HG03103 (cell line): ENCODE measurements around the gene FBLN1.
"Not testable (repeated sequence)": the region's sequence is repeated elsewhere in the genome, so short reads cannot be mapped to it uniquely, and the experiment has no call there.

Source experiments
- ATAC-seq: cut with Tn5 transposase; IDR thresholded peaks from one replicate; pipeline ENCODE4 v1.9.1; 2021; ENCODE audit warnings: low read depth; ENCODE audit not compliant: unreplicated experiment

The FBLN1 gene

DNA sequence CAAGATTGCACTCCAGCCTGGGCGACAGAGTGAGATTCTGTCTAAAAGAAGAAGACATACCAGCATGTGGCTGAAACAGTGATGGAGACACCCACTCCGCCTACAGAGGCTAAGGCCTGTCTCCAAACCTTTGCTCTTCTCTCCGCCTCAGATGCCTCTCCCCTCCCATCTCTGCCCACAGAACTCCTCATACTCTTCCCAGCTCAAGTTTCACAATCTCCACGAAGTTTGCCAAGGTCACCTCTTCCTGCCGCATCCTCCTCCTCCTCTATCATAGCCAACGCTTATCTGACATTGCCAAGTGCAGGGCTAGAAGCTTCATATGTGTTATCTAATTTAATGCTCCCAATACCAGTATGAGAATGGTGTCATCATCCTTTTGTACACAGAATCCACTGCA is 25.9 kb upstream of the FBLN1 start:
- ATAC-seq, result no peak

DNA sequence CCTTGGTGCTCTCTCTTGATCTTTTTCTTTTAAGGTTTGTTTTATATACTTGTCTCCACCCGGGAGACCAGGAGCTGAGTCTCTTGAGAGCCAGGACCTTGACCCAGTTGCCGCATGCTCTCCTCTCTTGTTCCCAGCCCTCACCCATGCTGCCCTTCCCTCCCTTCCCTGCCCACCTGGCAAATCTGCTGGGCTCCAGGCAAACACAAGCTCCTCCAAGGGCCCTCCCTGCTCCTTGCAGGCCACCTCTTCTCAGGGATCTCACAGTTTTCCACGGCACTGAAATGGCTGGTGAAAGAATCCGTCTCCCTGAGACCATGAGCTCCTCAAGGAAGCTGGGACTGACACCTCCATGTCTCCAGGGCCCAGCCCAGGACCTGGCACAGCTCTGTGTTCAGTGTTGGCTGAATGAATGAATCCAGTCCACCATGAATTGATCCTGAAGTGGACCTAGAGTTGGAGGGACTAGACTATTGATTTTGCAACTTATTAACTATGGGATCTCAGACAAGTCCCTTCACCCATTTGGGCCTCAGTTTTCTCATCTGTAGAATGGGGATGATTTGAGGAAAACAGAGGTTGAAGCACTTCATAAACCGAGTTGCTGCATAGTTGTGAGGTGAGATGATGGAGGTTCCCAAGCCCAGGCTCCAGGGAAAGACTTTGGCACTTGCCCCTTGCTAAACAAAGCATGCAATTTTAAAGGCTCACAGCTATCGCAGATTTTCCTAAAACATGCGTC is 25.1 kb upstream of the FBLN1 start:
- no peak for ATAC-seq

DNA sequence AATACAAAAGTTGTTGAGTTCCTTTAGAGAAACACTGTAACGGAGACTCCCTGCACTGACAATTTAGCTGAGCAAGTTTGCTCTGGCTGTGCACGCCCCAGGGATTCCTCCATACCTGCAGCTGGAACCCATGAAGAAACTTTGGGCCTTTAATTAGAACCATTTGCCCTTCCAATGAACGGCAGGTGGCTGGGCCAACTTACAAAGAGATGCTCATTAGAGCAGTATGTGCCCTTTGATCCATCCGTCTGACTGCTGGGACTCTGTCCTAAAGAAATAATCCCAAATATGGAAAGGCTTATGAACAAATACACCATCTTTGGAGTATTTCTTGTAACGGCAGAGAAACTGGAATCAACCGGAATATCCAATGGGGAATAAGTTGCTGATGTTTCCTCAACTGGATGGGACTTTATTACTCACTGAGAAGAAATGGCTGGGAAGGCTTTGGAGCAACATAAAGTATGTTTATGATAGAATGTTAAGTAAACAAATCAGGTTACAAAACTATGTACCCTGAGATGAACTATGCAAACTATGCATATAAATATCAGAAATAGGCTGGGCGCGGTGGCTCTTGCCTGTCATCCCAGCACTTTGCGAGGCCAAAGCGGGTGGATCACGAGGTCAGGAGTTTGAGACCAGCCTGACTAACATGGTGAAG is 24.4 kb upstream of the FBLN1 start:
- ATAC-seq, result no peak

DNA sequence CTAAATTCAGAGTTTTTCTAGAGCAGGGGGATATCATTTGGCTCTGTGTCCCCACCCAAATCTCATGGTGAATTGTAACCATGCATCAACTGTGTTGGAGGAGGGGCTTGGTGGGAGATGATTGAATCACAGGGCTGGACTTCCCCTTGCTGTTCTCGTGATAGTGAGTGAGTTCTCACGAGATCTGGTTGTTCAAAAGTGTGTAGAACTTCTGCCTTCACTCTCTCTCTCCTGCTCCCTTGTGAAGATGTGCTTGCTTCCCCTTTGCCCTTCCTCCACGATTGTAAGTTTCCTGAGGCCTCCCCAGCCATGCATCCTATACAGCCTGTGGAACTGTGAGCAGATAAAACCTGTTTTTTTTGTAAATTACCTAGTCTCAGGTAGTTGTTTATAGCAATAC is 22.0 kb upstream of the FBLN1 start:
- no peak for ATAC-seq

DNA sequence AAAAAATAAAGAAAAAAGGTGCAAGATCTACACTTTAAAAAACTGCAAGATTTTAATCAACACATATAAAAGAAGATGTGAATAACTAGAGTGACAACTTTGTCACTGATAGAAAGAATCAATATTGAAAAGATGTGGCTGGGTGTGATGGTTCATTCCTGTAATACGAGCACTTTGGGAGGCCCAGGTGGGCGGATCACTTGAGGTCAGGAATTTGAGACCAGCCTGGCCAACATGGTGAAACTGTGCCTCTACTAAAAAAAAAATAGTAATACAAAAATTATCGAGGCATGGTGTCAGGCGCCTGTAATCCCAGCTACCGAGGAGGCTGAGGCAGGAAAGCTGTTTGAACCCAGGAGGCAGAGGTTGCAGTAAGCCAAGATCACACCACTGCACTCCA is 21.0 kb upstream of the FBLN1 start:
- ATAC-seq, result no peak

DNA sequence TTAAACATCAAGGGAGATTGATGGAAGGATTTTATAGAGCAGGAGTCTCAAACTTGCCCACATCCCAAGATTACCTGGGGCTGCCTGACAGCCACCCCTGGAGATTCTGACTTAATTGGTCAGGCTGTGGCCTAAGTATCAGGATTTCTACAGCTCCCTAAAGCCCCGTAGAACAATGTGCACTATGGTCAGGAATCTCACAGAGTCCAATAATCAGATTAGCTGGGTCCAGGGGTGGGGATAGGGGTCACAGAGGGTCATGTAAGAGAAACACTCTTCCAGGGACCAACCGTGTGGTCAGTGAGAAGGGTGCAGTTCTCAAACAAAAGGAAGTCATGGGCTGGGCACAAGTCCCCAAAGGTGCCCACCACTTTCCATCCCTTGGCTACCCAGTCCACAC is 20.5 kb upstream of the FBLN1 start:
- ATAC-seq, result no peak

DNA sequence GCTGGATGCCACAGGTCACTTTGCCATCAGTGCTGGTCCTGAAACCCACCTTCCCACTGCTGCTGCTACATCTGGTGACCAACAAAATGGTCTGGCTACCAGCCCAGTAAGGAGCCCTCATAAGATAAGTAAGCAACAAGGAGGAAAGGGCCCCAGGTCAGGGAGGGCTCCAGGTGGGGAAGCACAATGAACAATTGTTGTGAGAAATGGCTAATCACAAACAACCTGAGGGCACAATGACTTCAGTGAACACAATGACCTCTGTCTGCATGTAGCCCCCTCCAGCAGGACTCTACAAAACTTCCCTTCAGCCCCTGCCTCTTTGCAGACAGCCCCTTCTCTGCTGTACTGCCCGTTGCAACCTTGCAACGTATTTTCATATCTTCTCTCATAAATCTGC is 19.4 kb upstream of the FBLN1 start:
- no peak for ATAC-seq

DNA sequence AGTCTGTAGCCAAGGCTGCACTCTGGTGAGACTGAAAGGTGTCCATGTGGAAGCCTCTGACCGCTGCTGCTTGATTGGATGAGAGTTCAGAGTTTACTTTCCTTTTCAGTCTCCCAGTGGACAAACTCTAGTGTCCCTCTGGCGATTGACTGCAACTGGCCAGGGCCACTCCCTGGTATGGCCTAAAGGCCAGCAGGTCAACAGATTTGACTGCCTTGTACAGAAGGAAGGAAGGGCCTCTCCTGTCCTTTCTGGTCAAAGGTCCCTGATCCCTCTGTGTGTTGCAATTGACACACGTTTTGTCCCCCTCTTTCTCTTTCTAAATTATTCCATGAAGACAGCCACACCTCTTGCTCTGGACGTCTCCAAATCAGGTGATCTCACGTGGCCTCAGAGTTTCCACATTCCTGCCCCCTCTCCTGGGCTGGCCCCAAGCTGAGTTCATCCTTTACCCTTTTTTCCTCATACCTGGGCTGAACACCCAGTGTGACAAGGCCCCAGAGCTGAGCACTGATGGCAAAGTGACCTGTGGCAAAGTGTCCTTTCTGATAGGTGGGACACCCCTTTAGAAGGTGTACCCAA is 18.7 kb upstream of the FBLN1 start:
- ATAC-seq, result no peak

DNA sequence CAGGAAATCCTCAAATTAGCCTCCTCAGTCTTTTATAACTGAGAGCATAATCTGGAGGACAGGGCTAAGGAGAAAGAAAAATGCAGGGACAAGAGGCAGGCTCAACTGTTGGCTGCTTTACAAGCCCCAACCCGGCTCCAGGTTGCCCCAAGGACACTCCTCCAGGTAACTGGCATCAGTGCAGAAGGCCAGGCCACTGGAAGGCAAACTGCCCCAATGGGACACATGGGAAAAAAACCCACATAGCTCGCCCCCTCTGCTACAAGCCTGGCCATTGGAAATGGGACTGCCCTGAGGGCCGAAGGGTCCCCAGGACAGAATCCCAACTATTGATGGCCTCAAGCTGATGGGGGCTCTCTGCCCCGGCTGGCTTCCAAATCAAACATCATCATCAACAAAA is 17.9 kb upstream of the FBLN1 start:
- ATAC-seq, result no peak

DNA sequence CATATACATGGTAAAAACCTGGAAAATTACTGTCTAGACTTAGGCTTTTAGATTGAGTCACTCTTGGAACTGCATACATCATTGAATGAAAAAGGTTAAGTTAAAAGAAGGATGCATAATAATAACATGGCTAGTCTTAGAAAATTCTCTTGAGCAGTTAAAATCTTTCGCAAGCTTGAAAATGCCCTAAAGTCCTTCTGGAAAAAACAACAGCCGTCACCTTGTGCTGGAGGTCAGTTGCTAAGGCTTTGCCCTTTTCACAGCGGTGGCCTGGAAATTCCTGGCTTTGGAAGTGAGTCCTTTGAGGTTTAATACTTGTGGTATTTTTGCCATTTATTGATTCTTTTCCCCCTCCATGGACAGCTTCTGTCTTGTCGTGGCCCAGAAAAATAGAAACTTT is 17.4 kb upstream of the FBLN1 start:
- no peak for ATAC-seq

DNA sequence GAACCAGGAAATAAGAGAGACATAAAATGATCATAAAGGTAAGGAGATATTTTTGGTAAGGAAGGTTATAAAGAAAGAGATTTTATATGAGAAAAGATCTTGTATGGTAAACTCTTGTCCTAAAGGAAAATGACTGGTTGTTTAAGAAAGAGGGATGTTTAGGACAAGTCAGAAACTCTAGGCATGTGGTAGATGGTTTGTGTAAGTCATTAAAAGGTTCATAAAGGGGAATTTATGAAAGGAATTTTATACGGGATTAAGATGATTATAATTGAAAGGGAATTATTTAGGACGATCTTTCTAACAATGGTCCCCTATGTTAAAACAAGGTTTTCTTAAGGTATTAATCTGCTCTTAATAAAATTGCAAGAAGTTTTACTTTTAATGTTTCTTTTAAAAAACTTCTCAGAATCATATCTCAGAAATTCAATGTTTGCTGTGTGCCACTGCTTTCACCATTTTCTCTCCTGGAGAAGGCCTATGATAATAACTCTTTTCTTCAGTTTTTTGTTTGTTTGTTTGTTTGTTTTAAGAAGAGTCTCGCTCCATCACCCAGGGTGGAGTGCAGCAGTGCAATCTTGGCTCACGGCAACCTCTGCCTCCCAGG is 13.8 kb upstream of the FBLN1 start:
- ATAC-seq, result no peak

DNA sequence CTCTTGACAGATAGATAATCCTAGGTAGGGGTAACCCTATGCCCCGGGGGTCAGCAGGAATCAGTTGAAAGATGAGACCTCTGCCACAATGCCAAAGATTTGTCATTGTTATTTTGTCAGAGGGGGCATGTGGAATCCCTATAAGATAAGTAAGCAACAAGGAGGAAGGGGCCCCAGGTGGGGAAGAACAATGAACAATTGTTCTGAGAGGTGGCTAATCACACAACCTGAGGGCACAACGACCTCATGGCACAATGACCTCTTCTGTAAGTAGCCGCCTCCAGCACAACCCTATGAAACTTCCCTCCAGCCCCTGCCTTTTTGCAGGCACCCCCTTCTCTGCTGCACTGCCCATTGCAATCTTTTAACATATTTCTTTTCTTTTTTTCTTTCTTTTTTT is 11.8 kb upstream of the FBLN1 start:
- no peak for ATAC-seq

DNA sequence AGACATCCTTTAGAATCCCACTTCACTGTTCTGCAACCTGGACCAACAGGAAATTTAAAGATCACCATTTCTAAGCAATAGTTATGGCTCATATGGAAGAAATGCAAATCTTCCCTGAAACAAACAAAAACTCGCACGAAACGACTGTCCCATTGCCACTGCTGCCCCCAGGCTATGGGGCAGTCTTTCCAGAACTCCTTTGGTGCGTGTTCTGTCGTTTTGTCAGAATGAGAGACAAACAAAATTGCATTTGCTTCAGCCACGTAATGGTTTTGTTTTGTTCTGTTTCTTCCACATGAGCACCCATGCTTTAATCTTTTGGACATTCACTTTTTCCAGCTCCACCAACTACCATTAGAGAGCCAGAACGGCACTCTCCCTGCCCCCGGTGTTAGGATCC is 10.8 kb upstream of the FBLN1 start:
- ATAC-seq, result no peak

DNA sequence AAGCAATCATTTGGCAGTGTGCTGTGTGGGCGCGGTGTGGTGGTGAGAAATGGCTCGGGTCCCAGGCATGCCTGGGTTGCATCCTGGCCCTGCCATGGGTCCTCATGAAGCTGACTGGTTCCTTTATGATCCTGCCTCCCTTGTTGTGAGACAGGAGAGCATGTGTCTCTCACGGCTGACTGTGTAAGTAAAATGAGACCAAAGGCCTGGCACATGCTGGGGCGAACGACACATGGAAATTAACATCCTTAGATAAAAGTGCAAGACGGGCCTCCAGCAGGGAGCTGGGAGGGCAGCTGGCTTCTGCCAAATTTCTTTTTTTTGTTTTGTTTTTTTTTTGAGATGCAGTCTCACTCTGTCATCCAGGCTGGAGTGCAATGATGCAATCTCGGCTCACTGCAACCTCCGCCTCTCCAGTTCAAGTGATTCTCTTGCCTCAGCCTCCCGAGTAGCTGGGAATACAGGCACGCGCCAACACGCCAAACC is 9.4 kb upstream of the FBLN1 start:
- no peak for ATAC-seq

DNA sequence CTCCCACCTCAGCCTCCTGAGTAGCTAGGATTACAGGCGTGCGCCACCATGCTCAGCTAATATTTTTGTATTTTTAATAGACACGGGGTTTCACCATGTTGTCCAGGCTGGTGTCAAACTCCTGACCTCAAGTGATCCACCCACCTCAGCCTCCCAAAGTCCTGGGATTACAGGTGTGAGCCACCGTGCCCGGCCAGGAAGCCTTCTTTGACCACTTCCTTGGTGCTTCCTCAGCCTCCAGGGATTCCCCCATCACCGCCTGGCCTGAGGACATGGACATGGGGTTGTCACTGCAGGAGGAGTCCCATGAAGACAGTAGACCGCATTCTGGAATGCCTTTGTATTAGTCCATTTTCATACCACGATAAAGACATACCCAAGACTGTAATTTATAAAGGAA is 8.4 kb upstream of the FBLN1 start:
- ATAC-seq, result not testable (repeated sequence)

DNA sequence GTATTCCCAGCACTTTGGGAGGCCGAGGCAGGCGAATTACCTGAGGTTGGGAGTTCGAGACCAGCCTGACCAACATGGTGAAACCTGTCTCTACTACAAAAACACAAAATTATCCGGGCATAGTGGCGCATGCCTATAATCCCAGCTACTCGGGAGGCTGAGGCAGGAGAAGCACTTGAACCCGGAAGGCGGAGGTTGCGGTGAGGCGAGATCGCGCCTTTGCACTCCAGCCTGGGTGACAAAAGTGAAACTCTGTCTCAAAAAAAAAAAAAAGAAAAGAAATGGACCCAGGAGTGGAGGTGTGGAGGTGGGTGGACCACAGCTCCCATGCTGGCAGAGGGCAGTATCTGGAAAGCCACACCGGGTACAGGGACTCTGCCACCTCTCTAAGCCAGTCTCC is 7.1 kb upstream of the FBLN1 start:
- ATAC-seq, result not testable (repeated sequence)

DNA sequence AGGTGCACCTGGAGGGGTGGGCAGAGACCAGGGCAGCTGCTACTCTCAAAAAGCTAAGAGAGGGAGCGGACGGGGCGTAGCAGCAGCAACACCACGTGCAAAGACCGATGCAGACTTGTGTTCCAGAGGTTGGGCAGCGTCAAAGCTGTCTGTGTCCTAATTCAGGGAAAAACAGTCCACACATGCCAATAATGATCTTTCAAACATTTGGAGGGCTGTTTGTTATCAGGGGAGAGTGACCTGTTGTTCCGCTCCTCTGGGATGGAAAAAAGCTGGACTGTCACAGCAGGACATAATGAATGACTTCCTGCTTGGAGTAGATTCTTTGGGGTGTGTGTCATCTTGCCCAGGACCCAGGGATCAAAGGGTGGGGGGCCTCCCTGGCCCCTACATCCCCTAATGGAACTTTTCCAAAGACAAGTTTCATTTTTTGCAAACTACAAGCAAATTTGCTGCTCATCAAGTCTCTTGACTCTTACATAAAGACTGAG is 6.2 kb upstream of the FBLN1 start:
- no peak for ATAC-seq

DNA sequence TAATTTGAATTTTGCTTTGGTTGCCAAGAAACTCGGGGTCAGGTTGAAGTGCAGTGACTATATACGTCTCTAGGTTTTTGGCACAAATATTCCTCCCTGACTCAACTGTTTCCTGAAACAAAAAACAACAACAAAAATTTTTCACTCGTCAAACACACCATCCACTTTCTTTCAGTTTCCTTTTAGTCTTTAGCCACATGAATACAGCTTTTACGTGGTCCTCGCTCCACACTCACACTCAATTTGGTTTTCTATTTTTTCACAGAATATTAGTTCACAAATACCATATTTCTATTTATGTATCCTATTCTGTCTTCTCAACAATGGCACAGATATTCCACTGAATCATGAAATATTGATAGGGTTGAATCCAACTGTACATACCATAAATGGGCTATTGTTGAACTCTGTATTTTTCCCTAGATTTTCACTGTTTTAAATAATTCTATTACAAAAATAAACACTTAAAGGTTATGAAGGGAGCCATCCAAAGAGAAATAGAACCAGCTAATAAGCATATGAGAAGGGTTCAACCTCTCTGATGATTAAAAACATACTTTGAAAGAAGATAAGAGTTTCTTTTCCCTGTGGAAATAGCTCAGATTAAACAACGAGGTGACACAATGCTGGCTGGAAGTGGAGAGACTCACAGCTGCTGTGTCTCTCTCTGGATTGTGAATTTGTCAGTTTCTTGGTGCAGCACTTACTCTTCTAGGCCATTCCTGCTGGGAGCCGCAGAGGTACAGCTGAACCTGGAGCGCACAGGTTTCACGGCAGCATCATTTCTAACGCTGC is 5.1 kb upstream of the FBLN1 start:
- ATAC-seq, result no peak

DNA sequence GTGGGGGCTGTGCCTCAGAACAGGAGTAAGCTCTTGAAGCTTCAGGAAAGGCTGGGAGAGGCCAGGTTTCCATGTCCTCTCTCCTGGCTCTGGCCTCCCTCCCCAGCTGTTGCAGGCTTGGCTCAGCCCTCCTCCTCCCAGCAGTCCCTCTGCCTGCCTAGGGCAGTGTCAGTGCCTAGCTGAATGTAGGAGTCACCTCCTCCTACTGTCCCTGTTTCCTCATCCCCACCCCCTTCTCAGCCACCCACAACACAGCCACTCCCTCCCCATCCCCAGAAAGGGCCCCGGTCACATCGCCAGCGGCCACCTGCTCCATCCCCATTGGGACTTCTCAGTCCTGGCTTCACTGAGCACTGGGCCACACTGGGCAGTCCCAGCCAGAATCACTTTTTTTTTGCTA is 2.9 kb upstream of the FBLN1 start:
- ATAC-seq, result no peak

DNA sequence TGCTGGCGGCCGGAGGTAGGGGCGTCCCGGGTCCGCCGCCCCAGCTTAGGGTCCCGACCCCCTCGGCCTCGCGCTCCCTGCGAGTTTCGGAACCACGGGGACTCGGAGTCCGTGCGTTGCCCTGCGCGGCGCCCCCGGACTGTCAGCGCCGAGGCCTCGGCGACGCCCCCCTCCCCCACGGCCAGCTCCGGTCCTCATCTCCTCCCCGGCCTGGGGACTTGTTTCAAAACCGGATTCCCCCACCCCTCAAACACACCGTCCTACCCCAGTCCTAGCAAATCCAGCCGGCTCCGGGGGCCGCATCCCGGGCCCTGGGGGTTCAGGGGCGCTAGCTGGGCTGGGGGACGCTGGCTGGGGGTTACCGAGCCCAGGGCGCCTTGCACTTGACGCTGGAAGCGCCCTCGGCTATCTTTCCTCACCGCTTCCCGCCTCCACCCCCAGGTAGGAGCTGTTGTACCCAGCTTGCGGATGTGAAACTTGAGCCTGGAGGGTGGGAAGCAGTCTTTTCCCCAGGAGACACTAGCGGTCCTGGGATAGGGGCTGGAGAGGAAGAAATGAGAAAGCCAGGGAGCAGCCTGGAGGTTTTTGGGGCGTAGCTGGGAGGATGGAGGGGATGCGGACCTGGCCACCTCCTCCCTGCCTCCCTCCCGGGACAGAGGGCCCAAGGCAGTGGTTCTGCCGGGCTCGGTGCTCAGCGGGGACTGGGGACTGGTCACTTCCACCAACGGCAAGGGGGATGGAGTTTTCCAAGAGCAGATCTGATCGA is 550 bp downstream of the FBLN1 start:
- no peak for ATAC-seq
